Endothelial cell (in vitro differentiated cells): ENCODE measurements around the gene CLDN1. TPM values are rescaled to one million over a fixed set of nuclear protein-coding genes. Genes with fewer than 3 reads are reported as not detected.

Source experiments
- DNase-seq: peaks from one replicate; pipeline ENCODE4 v3.0.0; 2021; ENCODE audit warnings: low spot score
- H3K27ac Mint-ChIP-seq: one replicate; pipeline ENCODE4 v1.8.0; 2021; ENCODE audit warnings: mixed read lengths, inconsistent platforms; ENCODE audit not compliant: unreplicated experiment
- H3K27me3 Mint-ChIP-seq: one replicate; pipeline ENCODE4 v1.8.0; 2021; ENCODE audit warnings: mild to moderate bottlenecking, moderate library complexity, mixed read lengths, inconsistent platforms; ENCODE audit not compliant: unreplicated experiment
- H3K36me3 Mint-ChIP-seq: one replicate; pipeline ENCODE4 v1.8.0; 2021; ENCODE audit warnings: mild to moderate bottlenecking, low read depth, mixed read lengths, inconsistent platforms; ENCODE audit not compliant: unreplicated experiment
- H3K4me1 Mint-ChIP-seq: one replicate; pipeline ENCODE4 v1.8.0; 2021; ENCODE audit warnings: mild to moderate bottlenecking, mixed read lengths, inconsistent platforms; ENCODE audit not compliant: unreplicated experiment
- H3K4me3 Mint-ChIP-seq: one replicate; pipeline ENCODE4 v1.8.0; 2021; ENCODE audit warnings: mild to moderate bottlenecking, mixed read lengths, inconsistent platforms; ENCODE audit not compliant: unreplicated experiment
- H3K9me3 Mint-ChIP-seq: one replicate; pipeline ENCODE4 v1.8.0; 2021; ENCODE audit warnings: mixed read lengths, inconsistent platforms; ENCODE audit not compliant: unreplicated experiment
- CTCF ChIP-seq: fragments of 200-600 bp; sonication (generic); IDR thresholded peaks from one replicate; pipeline ENCODE4 v1.5.0; 2021; ENCODE audit warnings: antibody characterized with exemption; ENCODE audit not compliant: unreplicated experiment
- total RNA-seq: library from RNA; stranded (reverse); fragmentation: NEBNext Ultra II Directional; extraction: Animal tissue kit (Norgen Biotek cat#: 25700); gene quantifications from one replicate; pipeline ENCODE4 v1.2.1, GENCODE V29; 2021; ENCODE audit not compliant: unreplicated experiment

CLDN1 gene
- total RNA-seq, 1 donor from 2014 or later, result 0.13 TPM

GRCh38 chr3:190258634-190259033 is 63.6 kb downstream of the CLDN1 start:
- Mint-ChIP-seq H3K36me3 (no peaks in the 10 kb centered on the region), H3K27me3 (no peaks in the 10 kb centered on the region), H3K4me1 (no peaks in the 10 kb centered on the region), H3K4me3 (no peak overlapping the region), H3K9me3 (no peaks in the 10 kb centered on the region), H3K27ac (no peak overlapping the region)
- TF ChIP-seq CTCF, result no peak
- DNase-seq, result no peak

Other genes with a start within 250 kb of the CLDN1 start
- 1.5 TPM for gene P3H2, start 201.5 kb downstream of the CLDN1 start, total RNA-seq
- not detected for gene CLDN16, start 65.7 kb upstream of the CLDN1 start, total RNA-seq
- not detected for gene TMEM207, start 127.5 kb upstream of the CLDN1 start, total RNA-seq
- 7.7 TPM for gene IL1RAP, start 191.6 kb upstream of the CLDN1 start, total RNA-seq